Measurements from ENCODE around the gene FKBP5.
A peak's percentile ranks its signal among the peaks of the same experiment; 100 is the strongest.
"Not testable (repeated sequence)": the region's sequence is repeated elsewhere in the genome, so short reads cannot be mapped to it uniquely, and the experiment has no call there.

FKBP5 gene

DNA sequence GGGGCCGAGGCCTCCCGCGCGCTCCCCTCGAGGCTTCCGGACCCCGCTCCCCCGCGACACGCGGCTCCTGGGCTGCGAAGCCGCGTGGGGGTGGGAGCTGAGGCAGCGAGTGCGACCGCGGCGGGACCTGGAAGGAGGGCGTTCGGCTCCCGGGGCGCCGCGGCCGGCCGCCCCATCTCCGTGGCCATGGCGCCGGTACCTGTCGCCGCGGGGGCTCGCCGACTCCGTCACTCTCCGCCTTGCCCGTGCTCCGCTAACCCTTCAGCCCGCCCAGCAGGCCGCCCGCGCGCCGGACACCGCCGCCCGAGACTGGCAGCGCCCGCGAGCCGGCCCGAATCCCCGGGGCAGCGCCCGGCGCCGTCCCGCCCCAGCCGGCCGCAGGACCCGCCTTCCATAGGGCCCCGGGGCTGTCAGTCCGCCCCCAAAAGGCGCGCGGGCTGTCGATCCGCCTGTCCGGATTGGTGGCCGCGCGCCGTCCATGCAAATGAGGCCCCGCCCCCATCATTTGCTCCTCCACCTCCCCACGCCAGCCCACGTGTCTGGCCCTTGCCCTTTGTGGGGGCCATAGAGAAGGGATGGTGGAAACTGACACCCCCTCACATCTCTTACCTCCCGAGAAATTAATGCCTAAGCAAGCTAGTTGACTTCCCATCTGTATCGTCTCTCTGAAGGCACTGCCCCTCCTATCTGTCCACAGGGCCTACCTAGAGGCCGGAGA is at the start of gene FKBP5:
Gene FKBP5 (minus strand): TSS at position 311 of the 718 bp plus-strand sequence. CDS start 46,091 bp downstream, outside the sequence.
- DNase-seq (ENCODE audit: low spot score), result peak; percentile 90

DNA sequence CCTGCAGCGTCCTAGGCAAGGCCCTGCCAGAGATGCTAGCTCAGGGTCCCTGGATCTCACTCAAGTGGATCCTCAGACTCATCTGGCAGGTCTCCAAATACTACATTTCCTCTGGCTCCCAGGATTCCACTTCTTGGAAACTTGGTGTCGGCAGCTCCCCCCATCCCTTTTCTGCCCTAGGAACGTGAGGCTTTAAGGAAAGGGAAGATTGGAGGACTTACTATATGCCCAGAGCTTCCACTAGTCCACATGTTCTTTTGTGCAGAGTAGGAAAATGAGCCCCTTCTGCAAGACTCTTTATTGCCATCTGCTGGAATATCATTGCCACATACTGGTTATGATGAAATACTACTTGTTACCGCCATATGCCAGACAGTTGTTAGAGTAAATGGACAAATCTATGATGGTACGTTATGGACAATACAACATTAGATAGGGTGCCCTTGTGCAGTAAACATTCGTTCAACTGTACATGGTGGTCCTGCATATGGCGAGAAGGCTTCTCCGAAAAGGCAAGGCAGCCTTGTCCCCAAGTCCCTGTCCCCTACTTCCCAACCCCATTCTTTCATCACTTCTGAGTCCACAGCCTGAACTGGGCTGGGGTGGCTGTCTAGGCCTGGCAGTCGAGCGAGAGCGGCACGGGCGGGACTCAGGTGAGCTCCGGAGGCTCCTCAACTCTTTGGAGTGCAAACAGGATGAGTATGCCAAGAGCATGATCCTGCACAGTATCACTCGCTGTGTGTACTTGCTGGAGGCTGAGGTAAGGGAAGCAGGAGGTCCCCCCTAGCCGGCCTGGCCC is 48.9 kb upstream of the FKBP5 start:
- DNase-seq (ENCODE audit: low spot score), result peak; percentile 87

DNA sequence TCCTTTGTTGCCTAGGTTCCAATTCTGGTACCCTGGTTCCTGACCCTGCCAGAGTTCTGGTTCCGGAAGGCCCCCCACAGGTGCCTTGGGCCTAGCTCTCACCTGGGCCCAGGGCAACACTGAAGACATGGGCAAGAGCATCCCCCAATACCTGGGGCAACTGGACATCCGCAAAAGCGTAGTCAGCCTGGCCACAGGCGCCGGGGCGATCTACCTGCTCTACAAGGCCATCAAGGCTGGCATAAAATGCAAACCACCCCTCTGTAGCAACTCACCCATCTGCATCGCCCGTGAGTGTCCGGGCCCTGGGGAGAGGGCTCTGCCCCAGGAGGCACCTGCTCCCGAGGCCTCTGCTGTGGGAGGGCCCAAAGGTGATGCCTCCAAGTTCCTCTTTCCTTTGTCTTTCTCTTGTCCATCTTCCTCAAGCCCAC is 48.3 kb upstream of the FKBP5 start, which contains the start of gene ARMC12:
Gene ARMC12 (plus strand): TSS at position 51 of the 431 bp plus-strand sequence. CDS start 77 bp downstream, at position 128.
- no peak for DNase-seq (ENCODE audit: low spot score)

DNA sequence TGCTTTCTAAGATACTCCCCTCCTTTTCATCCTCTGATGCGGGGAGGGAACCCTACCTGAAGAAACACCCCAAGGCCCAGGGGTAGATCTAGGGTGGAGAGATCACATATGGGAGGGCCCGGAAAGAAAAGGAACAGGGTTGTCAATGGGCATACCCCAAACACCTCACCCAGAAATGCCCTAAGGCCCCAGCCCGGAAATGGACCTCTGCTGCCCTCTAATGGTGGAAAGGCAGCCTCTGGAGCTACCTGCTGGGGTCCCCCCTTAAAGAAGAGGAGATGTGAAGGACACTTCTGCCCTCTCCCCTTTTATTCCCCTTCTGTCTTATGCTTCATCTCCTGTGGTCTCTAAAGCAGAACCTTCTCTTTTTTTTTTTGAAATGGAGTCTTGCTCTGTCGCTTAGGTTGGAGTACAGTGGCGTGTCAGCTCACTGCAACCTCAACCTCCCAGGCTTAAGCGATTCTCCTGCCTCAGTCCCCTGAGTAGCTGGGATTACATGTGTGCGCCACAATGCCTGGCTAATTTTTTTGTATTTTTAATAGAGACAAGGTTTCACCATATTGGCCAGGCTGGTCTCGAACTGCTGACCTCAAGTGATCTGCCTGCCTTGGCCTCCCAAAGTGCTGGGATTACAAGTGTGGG is 47.7 kb upstream of the FKBP5 start:
- peak; percentile 89 for DNase-seq (ENCODE audit: low spot score)

DNA sequence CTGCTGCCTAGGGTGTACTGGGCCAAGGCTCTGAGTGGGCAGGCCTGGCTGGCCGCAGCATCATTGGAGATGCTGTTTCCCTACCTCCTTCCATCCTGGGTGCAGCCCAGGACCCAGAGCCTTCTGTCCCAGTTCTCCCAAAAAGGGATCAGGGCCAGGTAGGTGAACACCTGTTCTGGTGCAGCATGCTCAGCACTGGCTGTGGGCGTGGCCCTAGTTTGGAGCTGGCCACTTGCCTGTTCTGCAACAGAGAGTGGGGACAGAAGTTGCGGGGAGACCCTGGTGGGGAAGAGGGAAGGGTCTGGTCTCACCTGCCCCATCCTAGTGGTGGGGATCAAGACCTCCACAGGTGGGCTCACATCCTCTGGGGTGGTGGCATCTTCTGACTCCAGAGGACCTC is 46.7 kb upstream of the FKBP5 start:
- no peak for DNase-seq (ENCODE audit: low spot score)

DNA sequence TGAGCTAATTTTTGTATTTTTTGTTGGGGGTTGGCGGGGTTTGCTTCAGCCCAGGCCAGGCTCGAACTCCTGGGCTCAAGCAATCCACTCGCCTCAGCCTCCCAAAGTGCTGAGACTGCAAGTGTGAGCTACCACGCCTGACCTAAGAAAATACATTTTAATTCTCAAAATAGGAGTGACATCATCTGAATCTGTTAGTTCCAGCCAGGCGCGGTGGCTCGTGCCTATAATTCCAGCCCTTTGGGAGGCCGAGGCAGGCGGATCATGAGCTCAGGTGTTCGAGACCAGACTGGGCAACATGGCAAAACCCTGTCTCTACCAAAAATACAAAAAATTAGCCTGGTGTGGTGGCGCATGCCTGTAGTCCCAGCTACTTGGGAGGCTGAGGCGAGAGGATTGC is 45.6 kb upstream of the FKBP5 start:
- DNase-seq (ENCODE audit: low spot score), result not testable (repeated sequence)

DNA sequence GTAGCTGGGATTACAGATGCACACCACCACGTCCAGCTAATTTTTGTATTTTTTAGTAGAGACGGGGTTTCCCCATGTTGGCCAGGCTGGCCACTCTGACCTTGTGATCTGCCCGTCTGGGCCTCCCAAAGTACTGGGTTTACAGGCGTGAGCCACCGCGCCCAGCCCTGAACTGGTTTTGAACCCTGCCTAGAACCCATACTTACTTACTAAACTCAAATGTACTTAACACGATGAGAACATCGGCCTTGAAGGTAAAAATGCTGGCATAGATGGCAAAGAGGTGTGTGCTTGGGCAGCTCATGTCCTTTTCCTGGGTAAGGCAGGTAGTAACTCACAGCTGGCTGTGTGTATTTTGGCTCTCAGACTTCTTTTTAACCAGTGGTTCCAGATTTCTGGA is 44.9 kb upstream of the FKBP5 start:
- no peak for DNase-seq (ENCODE audit: low spot score)

DNA sequence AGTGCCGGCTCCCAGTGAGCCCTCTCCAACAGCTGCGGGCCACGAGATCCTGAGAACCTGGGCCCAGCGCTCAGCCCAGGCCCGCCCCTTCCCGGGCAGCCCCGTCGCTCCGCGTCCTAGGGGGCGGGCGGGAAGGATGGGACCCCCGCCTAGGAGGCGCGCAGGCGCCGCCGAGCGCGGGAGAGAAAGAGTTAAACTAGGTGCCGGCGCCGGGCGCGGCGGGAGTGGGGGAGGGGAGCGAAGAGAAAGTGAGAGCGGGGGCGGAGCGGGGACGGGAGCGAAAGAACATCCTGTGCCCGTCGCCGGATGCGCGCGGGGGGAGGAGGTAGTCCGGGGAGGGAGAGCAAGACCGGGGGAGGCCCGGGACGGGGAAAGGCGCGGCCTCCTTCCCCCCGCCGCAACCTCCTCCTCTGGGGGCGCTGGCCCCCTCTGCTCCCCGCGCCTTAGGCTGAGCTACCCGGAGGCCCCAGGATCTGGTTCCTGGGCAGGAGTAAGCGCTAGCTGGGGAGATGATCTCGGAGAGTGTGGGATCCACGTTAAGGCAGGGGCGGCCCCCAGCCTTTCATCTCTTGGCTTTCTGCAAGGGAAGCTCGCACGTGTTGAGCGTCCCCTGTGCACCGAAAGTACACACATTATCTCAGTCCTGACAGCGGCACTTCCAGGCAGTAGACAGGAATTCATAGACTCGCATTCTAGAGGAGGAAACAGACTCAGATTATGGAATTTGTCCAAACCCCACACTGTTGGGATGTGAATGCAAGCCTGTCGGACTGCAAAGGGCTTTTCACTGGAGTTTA is 43.2 kb upstream of the FKBP5 start:
- peak; percentile 90 for DNase-seq (ENCODE audit: low spot score)

DNA sequence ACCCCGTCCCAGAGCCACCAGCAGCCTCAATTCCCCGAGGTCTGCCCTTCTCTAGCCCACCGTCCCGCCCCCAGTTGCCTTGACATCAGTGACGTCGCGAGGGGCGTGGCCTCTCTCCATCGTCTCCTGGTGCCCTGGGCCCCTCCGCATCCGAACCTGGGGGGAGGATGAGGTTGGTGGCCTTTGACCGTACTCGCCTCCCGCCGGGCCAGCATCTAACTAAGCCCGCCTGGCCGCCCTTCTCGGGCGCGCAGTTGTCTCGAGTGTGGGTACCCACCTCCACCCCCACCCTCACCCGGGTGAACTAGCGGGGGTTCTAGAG is 42.7 kb upstream of the FKBP5 start:
- peak; percentile 97 for DNase-seq (ENCODE audit: low spot score)

DNA sequence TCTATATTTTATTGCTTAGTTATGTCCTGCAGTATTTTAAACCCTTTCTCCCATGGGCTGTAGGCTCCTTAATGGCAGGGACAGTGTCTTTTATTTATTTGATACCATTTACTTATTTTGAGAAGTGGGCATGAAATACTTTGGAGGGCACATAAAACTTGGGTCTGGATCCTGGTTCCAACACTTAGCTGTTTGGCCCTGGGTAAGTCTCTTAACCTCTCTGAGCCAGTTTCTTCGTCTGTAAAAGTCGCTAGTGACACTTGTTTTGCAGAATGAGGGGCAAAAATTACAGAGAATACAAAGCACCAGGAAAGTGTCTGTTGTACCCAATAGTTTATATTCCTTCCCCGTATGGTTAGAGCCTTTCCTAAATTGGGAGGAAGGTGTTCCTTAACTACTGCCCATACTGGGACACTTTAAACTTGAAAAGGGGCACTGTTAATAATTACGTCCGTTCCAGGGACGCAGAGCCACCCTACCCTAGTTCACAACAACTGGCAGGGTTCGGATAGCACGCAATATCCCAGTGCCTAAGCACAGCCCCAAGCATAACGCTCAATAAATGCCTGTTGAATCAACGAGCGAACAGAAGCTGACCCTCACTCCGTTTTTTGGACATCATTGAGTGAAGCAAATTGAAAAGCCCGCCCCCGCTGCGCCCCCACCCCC is 42.2 kb upstream of the FKBP5 start:
- DNase-seq (ENCODE audit: low spot score), result no peak

DNA sequence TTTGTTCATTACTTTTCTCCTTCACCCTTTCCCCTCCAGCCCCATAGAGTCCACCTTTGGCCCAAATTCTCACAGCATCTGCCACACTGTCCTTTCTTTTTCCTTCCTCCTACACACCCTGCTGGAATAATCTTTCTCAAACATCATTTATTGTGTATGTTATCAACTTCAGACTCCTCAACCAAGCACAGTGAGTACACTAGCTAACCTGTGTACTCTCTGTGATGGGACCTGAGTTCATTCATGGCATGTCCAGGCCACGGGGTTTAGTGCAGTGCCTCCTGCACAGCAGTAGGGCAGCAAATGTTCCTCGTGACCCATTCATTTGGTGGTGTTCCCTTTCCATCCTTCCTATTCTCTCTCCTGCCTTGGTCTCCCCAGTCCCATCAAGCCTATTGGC is 41.0 kb upstream of the FKBP5 start:
- peak; percentile 50 for DNase-seq (ENCODE audit: low spot score)

DNA sequence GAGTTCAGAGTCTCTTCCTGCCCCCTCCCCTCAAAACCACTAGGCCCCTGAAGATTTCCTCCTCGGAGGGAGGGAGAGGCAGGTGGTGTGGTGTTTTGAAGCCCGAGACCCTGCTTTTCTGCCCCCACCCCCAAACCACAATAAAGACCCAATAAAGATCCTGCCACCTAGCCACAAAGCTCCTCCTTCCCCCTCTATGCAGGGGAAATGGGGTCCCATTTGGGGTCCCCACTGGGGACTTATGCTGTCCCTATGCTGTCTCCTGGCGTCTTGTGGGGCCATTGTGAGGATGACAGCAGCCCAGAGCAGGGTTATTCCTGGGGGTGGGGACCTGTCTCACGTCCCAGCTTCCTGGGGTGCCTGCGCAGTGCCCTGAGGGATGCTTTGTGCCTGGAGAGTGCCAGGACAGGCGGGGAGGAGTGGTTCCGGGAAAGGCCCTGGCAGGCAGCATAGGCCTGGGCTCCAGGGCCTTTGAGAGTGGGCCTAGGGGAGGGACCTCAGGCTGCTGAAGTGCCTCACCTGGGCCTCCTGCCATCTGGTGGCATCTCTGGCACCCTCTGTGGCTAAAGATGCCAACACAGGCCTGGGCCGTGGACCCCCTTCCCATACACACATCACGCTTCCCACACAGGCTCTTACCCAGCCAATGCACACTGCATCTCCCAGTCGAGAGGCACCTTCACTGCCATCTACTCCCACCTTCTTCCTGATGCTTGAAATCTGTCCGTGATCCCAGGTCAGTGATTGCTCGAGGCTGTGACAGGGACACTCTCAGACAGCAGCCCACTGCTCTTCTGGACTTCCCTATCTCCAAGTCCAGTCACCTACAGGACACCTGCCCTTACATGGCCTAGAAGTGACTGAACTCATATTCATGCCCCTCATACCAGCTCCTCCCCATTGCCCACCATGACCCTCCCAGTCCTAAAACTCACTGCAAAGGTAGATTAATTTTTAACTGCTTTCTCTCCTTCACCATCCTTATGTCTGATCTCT is 40.3 kb upstream of the FKBP5 start:
- DNase-seq (ENCODE audit: low spot score), result peak; percentile 71

DNA sequence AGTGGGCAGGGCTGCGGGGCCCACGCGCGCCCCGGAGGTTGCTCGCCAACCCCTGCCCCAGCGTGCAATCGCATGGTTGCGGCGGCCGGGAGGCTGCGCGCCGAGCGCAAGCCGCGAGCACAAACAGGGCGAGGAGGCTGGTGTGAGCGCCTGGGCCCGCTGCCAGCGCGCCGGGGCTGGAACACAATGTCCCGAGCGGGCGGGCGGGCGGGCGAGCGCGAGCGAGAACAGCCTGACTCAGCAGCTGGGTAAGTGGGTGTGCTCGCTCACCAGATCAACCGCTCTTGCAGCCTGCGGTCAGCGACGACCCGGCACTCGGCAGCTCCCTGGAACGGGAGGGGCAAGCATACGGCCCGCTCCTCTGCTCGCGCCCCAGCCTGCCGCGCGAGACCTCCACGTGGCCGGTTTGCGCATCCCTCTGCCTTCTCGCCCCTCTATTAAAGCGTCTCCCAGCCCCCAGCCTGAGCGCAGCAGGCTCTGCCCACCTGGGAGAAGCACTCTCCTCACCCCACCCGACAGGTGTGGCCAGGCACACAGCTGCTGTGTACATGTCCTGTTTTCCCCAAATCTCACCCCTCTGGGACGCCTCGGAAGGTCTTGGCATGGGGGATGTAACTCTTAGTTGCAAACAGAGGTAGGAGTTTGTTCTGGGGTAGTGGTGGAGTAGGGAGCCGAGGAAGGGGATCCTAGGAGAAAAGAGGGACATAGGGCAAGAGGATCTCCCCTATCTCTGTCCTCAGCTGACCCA is 39.4 kb upstream of the FKBP5 start:
- peak; percentile 94 for DNase-seq (ENCODE audit: low spot score)

DNA sequence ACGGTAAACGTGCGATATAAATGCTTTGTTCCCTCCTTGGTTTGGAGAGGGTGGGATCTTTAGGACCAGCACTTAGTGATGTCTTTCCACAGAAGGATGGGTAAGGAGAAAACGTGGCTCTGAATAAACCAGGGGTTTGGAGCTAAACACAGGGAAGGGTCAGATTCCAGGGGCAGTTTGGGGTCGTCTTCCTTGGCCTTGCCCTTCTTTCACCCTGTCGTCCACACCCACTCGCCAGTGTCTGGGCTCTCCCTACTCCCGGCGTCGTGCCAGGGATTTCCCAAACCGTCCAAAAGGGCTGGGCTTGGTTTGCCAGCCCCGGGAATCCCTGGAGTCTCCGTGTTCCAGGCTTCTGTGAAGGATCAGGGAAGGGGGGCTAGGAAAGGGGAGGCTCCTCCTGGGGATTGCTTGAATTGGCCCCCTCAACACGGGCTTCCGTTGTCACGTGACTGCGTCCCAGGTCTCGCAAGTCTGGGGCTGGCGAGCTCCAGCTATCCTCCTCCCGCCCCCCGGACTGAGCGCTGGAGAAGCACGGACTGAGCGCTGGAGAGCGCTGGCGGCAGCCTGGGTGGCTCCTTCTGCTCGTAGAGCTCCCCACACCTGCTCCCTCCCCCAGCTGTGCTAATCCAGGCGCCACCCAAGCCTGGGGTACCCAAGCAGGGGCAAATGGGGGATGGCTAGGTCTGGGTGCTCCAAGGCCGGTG is 38.7 kb upstream of the FKBP5 start:
- DNase-seq (ENCODE audit: low spot score), result no peak

DNA sequence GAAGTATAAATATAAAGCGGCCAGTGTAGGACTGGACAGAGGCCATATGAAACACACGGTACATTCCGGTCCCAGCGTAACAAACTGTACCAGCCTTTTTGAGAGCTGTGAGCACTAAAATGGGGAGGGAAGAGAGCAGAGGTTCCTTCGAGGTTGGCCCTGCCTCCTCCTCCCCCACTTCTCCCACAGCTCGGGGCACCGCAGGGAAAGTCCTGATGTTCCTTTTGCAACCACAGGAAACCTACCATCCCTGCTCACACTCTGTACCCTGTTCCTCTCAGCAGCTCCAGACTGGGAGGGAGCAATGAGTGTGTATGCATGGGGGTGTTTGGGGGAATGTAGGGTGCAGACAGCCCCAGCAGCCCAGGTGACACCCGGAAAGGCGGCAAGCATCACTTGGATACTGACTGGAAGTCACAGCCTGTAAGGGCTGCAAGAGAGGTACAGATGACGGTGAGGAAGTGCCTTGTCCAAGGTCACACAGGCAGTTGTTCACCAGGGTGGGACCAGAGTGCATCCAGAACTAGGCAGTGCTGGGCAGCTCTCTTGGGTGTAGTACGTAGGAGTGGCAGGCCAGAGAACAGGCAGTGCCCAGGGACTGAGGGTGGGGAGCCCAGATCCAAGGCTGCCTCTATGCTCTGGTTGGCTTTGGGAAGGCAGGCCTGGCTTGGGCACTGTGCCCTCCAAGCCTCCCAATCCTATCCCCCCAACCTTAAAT is 37.2 kb upstream of the FKBP5 start:
- DNase-seq (ENCODE audit: low spot score), result no peak

DNA sequence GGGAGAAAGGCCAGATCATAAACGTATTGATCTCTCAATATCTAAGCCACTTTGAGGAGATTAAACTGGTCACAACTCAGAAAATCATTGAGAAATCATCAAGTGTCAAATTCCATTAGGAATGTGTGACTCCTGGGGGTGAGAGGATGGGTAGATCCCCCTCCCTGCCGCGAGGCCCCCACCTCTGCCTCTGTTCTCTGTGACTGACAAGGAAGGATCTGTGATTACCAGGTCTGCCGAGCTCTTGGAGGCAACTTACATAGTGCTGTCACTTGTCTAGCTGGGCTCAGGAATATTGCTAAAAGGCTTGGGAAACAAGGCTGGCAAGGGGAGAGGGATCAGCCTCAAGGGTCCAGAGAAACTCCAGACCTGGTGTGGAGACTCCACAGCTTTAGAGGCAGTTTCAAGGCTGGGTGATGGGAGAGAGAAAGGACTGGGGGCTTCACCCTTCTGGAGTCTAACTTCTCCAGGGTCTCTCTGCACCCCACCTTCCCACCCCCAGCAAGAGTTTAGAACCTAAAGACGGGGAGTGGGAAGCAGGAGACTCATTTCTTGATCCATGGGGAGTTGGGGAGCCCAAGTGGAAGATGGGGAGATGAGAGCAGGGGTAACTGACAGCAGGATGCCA is 36.5 kb upstream of the FKBP5 start:
- no peak for DNase-seq (ENCODE audit: low spot score)

DNA sequence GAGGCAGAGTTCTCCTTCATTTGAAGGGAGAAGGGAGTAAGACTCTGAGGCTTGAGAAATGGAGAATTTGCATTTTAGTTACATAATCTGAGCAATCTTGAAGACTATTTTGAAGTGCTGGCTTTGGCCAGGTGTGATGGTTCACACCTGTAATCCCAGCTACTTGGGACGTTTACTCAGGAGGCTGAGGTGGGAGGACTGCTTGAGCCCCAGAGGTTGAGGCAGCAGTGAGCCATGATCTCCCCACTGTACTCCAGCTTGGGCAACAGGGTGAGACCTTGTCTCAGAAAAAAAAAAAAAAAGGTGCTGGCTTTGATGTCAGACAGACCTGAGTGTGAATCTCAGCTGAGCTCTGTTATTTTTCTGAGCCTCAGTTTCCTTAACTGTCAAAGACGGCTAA is 35.8 kb upstream of the FKBP5 start:
- DNase-seq (ENCODE audit: low spot score), result no peak

DNA sequence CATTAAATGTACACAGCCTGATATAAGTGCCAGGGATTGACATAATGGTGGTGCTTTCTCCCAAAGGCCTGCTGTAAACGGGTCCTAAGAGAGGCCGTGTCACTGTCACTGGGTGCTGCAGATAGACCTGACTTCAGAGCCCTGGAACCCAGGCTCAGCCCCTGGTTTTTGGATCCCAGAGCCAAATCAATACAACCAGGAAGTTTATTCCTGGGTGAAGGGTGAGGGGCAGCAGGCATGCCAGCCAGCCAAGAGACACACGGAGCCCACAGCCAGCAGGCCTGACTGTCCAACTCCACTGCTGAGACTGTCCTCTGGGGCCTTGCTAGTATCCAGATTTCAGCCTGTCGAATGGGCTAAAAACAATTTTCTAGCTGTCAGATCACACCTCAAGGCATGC is 35.3 kb upstream of the FKBP5 start:
- no peak for DNase-seq (ENCODE audit: low spot score)

Data from NAMALWA (cell line).